Fibroblast of lung (primary cell): ENCODE measurements around the gene ELMO1.

Experiments
- EZH2 ChIP-seq: IDR thresholded peaks from 2 replicates; pipeline ENCODE4 v1.5.1; 2012; ENCODE audit warnings: low read length, control low read depth, mild to moderate bottlenecking; ENCODE audit errors: missing control alignments
- TF ChIP-seq, protein P1 (sequence below), 2 donors: IDR thresholded peaks in 1 of 2; conservative IDR thresholded peaks in 1 of 2; 1 replicate in 1 of 2; 2 replicates in 1 of 2; pipeline ENCODE4 v1.5.1; 2011 to 2012; ENCODE audit warnings: low read length in 2 of 2, control low read depth in 1 of 2, inconsistent platforms in 1 of 2, low read depth in 1 of 2, mild to moderate bottlenecking in 1 of 2

DNA sequence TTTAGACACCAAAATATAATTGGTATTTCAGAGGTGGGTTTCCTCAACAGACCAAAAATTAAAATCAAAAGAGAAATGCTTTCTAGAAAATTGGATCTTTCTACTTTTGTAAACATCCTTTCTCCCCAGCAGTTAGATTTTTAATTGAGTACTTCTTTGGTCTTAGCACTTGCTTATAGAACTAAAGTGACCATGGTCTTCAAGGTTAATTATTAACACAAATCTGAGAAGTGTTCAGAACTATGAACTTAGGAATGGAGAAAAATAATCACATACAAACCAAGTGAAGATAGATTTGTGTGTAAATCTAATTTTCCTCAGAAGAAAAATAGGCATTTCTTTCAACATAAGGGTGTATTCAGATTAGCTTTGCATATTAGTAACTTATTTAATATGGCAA, 355.4 kb downstream of the ELMO1 start:
- TF ChIP-seq, protein P1, sequence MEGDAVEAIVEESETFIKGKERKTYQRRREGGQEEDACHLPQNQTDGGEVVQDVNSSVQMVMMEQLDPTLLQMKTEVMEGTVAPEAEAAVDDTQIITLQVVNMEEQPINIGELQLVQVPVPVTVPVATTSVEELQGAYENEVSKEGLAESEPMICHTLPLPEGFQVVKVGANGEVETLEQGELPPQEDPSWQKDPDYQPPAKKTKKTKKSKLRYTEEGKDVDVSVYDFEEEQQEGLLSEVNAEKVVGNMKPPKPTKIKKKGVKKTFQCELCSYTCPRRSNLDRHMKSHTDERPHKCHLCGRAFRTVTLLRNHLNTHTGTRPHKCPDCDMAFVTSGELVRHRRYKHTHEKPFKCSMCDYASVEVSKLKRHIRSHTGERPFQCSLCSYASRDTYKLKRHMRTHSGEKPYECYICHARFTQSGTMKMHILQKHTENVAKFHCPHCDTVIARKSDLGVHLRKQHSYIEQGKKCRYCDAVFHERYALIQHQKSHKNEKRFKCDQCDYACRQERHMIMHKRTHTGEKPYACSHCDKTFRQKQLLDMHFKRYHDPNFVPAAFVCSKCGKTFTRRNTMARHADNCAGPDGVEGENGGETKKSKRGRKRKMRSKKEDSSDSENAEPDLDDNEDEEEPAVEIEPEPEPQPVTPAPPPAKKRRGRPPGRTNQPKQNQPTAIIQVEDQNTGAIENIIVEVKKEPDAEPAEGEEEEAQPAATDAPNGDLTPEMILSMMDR (conservative IDR thresholded peaks at IDR 0.05 in 1 of 2, IDR thresholded peaks at IDR 0.05 in 1 of 2; ENCODE audit: low read depth in 1 of 2, low read length in 2 of 2): no peak
- TF ChIP-seq EZH2: no peak
